ENCODE data around the gene PTAFR. TPM values are rescaled to one million over a fixed set of nuclear protein-coding genes. Genes with fewer than 3 reads are reported as not detected.

The PTAFR gene
- total RNA-seq, 4 donors from 2014 or later: 2.0 to 51.7 (median 4.2) TPM

GRCh38 chr1:28199328-28200233 is 23.1 kb upstream of the PTAFR start:
- Histone ChIP-seq H3K4me3 (no peak overlapping the region), H3K9me3 (no peaks in the 10 kb centered on the region), H3K36me3 (peaks cover 0 to 45% (median 22%) of the 10 kb centered on the region in 4 donors), H3K4me1 (peaks cover 3 to 13% (median 7%) of the 10 kb centered on the region in 4 donors), H3K27ac (peak overlapping the region; percentile 2 to 32 (median 10)), H3K27me3 (no peaks in the 10 kb centered on the region)
- peak; percentile 57 for DNase-seq
- WGBS, 2 donors (ENCODE audit: low coverage in 1 of 2): 51 to 67% methylated on average over 1 to 8 of the region's 8 CpGs
- intact Hi-C loops (cut with DNase I; ENCODE audit: low total_unique reads): no loop called here
- in situ Hi-C loops (cut with MboI; ENCODE audit: low pct_ligation_motif_present in 1 of 4, low pct_unique_long_range_greater_than_20kb in 1 of 4, low sequenced_read_pairs in 3 of 4): loop anchor here in 2 of 4 donors (10.0 to 25.0 kb wide), 2 partner anchors 105 to 337 kb away; partner anchors contain the start of gene THEMIS2 (in 1 of the 2)
- TF ChIP-seq POLR2A (IDR thresholded peaks at IDR 0.05) (no peak), CTCF (IDR thresholded peaks at IDR 0.05) (peak in 1 of 5 experiments; percentile 13)

GRCh38 chr1:28197682-28198415 is 21.4 kb upstream of the PTAFR start:
- in situ Hi-C loops (cut with MboI; ENCODE audit: low pct_ligation_motif_present in 1 of 4, low pct_unique_long_range_greater_than_20kb in 1 of 4, low sequenced_read_pairs in 3 of 4) (loop anchor here in 1 of 4 donors (10.0 kb wide), 1 partner anchor 103 kb away; no protein-coding TSS in a partner anchor), intact Hi-C loops (cut with DNase I; ENCODE audit: low total_unique reads) (no loop called here)
- H3K9me3 ChIP-seq: no peaks in the 10 kb centered on the region
- DNase-seq: no peak
- H3K4me1 ChIP-seq: peaks cover 3 to 13% (median 7%) of the 10 kb centered on the region in 4 donors
- WGBS, 2 donors (ENCODE audit: low coverage in 1 of 2): 91 to 96% methylated on average over 10 to 12 of the region's 12 CpGs
- H3K36me3 ChIP-seq: peaks cover 0 to 30% (median 11%) of the 10 kb centered on the region in 4 donors
- no peaks in the 10 kb centered on the region for H3K27me3 ChIP-seq
- TF ChIP-seq EP300 (IDR thresholded peaks at IDR 0.05; ENCODE audit: low read depth) (no peak), CTCF (IDR thresholded peaks at IDR 0.05) (no peak), POLR2A (IDR thresholded peaks at IDR 0.05) (no peak), POLR2AphosphoS5 (IDR thresholded peaks at IDR 0.05) (no peak)
- no peak overlapping the region for H3K27ac ChIP-seq
- no peak overlapping the region for H3K4me3 ChIP-seq

- no peaks in the 10 kb centered on the region for H3K9me3 ChIP-seq
- 67 to 93% methylated on average over 1 to 3 of the region's 3 CpGs for WGBS, 2 donors (ENCODE audit: low coverage in 1 of 2)
- no peak for TF ChIP-seq CTCF (IDR thresholded peaks at IDR 0.05)
- no peak for TF ChIP-seq POLR2A (IDR thresholded peaks at IDR 0.05)
- no peak for TF ChIP-seq EP300 (IDR thresholded peaks at IDR 0.05; ENCODE audit: low read depth)
- TF ChIP-seq POLR2AphosphoS5 (IDR thresholded peaks at IDR 0.05): no peak
- no peak for DNase-seq
- in situ Hi-C loops (cut with MboI; ENCODE audit: low pct_ligation_motif_present in 1 of 4, low pct_unique_long_range_greater_than_20kb in 1 of 4, low sequenced_read_pairs in 3 of 4) (loop anchor here in 1 of 4 donors (10.0 kb wide), 1 partner anchor 102 kb away; no protein-coding TSS in a partner anchor), intact Hi-C loops (cut with DNase I; ENCODE audit: low total_unique reads) (no loop called here)
- no peak overlapping the region for H3K27ac ChIP-seq
- H3K36me3 ChIP-seq: peaks cover 0 to 22% (median 10%) of the 10 kb centered on the region in 4 donors
- H3K4me3 ChIP-seq: no peak overlapping the region
- peaks cover 3 to 13% (median 7%) of the 10 kb centered on the region in 4 donors for H3K4me1 ChIP-seq
- no peaks in the 10 kb centered on the region for H3K27me3 ChIP-seq
These were observed 19.8 kb upstream of the PTAFR start for GRCh38 chr1:28196330-28196729.

- Histone ChIP-seq H3K36me3 (peaks cover 0 to 17% (median 8%) of the 10 kb centered on the region in 4 donors), H3K4me3 (no peak overlapping the region), H3K4me1 (peaks cover 3 to 13% (median 7%) of the 10 kb centered on the region in 4 donors), H3K27ac (no peak overlapping the region), H3K27me3 (no peaks in the 10 kb centered on the region), H3K9me3 (no peaks in the 10 kb centered on the region)
- DNase-seq: no peak
- in situ Hi-C loops (cut with MboI; ENCODE audit: low pct_ligation_motif_present in 1 of 4, low pct_unique_long_range_greater_than_20kb in 1 of 4, low sequenced_read_pairs in 3 of 4) (loop anchor here in 1 of 4 donors (10.0 kb wide), 1 partner anchor 101 kb away; no protein-coding TSS in a partner anchor), intact Hi-C loops (cut with DNase I; ENCODE audit: low total_unique reads) (no loop called here)
- TF ChIP-seq POLR2A (IDR thresholded peaks at IDR 0.05) (no peak), POLR2AphosphoS5 (IDR thresholded peaks at IDR 0.05) (no peak), CTCF (IDR thresholded peaks at IDR 0.05) (no peak), EP300 (IDR thresholded peaks at IDR 0.05; ENCODE audit: low read depth) (no peak)
- WGBS, 2 donors (ENCODE audit: low coverage in 1 of 2): 76 to 86% methylated on average over 1 of the region's 1 CpG
These were observed 19.3 kb upstream of the PTAFR start for GRCh38 chr1:28195780-28196179.
